Stimulated activated CD4-positive, alpha-beta T cell treated with anti-CD3 and anti-CD28 coated beads, Interleukin-12 subunit alpha, Interleukin-12 subunit beta, amount 100 ng/mL, for 4 hours (primary cell): ENCODE results near the gene SYT2.

Experiments used
- DNase-seq: peaks from one replicate; pipeline ENCODE4 v3.0.0-alpha.2; 2020

The SYT2 gene

GRCh38 chr1:202671399-202671798 is 38.9 kb downstream of the SYT2 start:
- no peak for DNase-seq

GRCh38 chr1:202665417-202665816 is 44.8 kb downstream of the SYT2 start:
- no peak for DNase-seq

DNA sequence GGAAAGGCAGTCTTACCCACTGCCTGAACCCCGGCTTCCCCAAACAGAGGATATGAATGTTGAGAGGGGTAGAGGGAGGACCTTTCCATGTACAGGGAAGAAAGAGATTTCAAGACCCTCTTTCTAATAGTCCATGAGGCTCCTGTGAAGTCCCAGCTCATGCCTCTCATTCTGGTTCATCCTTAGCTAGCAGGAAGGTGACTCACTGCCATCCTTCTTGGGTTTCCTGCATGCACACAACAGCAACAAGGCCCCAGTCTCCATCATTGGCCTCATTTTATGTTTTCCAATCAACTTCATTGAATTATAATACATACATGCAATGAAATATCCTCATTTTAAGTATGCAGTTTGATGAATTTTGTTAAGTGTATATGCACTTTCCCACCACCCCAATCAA is 46.2 kb downstream of the SYT2 start:
- DNase-seq, result no peak

DNA sequence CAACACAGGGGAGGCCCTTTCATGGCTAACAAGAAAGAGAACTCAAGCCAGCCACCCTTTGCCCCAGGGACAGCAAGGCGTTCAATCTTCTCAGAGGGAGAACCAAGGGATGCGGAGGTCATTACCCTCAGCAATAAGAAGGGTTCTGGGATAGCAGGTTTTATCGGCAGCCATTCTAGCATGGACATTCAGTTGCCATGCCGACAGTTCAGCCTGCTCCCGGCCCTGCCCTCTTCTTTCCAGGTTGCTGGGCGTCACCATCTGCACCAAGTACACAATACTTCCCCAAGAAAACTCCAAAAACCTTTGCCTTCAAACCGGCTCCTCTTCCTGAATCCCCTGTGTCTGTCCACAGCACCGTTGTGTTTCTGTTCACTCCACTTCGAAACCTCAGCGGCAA is 47.1 kb downstream of the SYT2 start:
- DNase-seq, result no peak

- DNase-seq, result no peak
Measured at GRCh38 chr1:202662081-202662480, 48.2 kb downstream of the SYT2 start.

GRCh38 chr1:202661136-202661845 is 49.0 kb downstream of the SYT2 start:
- DNase-seq, result no peak

- DNase-seq, result no peak
Measured at GRCh38 chr1:202659974-202660373, 50.3 kb downstream of the SYT2 start.

- no peak for DNase-seq
Measured at GRCh38 chr1:202659541-202659940, 50.7 kb downstream of the SYT2 start.

- DNase-seq, result no peak
Measured at GRCh38 chr1:202658769-202659168, 51.5 kb downstream of the SYT2 start.

DNA sequence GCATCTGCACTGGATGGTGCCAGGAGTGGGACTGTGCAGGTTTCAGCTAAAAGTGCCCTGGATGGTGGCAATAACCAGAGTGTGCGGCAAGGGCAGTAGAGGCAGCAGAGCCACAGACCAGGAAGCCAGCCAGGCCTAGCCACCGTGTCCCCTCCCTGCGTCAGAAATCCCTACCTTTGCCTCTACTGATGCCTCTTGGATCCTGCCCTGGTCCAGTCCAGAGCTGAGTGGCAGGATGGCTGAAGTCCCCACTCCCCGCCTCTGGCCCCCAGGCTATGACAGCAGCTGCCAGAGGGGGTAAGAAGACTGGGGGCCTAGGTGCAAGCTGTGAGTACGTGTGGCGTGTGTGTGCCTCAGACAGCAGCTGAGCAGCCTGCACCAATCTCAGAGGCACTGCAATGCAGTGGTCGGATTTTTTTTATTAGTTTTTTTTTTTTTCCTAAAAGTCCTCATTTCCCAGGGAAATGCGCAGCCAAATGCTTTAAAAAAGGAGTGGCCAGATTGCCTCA is 51.9 kb downstream of the SYT2 start:
- no peak for DNase-seq

DNA sequence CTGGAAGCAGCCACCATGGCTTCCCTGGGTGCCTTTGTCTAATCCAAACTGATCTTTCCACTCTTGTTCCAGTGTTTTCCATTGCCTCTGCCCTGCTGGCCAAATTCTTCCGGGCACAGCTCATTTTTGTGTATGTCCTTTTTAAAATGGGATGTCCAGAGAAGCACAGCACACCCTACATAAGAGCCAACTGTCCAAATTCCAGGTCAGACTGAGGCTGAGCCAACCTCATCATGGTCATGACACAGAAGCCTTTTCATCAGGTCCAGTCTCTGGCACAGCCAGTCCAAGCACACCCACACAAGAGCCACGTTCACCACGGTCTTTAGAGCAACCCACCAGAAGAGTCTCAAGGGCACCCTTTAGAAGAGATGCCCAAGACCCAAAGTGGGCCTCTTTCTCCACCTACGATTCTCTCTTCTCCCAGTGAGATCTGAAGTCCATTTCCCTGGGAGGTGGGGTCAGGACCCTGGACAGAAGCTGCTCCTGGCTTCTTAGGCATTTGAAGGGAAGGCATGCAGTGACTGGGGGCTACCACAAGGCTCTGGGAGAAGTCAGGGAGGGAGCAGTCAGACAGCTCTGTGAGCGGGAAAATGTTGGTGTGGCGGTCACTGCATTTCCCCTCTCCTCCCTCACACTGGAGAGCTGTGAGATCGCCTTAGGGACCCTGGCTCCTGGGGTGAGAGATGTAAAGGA is 53.2 kb downstream of the SYT2 start:
- no peak for DNase-seq

- no peak for DNase-seq
Measured at GRCh38 chr1:202656057-202656456, 54.2 kb downstream of the SYT2 start.

GRCh38 chr1:202654079-202654478 is 56.2 kb downstream of the SYT2 start:
- DNase-seq, result no peak

DNA sequence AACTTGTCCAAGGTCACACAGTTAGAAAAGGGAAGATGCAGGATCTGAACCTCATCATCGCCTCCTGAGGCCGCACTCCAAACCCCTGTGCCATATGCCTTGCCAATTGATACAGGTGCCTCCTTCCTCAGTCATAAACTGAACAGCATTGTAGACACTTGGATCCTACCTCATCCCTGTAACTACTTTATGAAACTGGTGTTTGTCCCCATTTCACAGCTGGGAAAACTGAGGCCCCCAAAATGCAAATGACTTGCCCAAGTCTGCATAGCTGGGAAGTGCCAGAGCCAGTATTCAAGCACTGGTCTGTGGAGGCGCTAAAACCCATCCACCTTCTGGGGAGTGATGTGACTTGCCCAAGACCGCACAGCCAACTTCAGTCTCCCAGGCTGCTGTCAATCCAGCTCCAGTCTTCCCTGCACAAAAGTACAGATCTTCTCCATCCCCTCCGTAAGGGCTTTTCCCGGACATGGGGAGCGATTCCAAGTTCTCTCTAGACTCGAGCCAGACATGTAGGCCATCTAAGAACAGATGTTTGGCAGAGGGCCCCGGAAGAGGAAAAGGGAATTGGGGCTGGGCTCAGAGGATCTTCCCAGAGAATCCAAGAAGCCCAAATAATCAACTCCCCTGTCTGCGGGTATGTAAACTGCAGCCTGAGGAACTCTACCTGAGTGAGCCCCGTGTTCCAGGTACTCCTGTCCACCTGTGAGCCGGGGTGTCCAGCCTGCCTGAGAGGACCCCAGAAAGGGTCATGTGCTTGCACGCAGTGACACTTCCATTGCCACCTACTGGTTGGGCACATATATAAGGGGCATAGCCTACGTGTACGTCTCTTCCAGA is 60.5 kb downstream of the SYT2 start:
- no peak for DNase-seq

DNA sequence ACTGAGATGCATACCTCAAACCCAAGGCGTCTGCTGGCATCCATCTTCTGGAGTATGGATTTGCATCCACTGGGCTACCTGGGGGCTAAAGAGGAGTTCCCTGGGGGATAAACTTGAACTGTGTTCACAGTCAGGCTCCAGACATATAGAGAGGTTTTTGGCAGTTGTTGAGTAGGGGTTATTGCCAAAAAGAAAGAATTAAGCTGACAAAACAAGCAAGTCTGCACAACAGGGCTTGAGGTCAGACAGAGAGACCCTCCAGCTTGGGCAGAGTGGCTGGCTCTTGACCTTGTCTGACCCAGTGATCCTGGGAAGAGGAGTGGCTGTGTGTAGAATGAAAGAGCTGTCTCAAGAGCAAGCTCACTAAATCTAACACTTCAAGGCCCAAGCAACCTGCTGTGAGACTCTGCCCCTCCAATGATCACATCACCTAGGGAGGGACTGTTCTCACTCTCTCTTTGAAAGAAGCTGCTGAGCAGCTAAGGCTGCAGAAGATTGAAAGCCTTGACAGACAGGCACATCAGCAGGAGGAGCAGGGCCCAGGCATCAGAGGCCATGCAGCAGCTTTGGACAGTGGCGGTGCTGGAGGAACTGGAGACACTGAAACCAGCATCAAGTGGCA is 61.5 kb downstream of the SYT2 start:
- no peak for DNase-seq

DNA sequence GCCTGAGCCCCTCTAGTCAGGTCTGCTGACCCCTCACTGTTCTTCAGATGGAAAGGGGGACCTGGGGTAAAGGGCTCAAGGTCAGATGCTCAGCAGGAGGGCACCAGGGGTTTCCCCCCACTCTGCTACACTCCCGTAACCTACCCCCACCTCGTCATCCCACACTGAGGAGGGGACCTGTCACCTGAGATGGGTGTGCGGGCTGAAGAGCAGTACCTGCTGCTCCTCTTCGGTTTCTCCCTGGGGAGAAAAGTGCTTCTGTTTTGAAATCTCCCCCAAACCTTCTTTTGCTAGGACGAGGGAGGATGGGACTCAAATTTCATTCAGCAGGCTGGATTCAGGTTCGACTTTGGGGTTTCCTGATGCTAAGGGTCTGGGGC is 65.2 kb downstream of the SYT2 start:
- DNase-seq, result no peak

DNA sequence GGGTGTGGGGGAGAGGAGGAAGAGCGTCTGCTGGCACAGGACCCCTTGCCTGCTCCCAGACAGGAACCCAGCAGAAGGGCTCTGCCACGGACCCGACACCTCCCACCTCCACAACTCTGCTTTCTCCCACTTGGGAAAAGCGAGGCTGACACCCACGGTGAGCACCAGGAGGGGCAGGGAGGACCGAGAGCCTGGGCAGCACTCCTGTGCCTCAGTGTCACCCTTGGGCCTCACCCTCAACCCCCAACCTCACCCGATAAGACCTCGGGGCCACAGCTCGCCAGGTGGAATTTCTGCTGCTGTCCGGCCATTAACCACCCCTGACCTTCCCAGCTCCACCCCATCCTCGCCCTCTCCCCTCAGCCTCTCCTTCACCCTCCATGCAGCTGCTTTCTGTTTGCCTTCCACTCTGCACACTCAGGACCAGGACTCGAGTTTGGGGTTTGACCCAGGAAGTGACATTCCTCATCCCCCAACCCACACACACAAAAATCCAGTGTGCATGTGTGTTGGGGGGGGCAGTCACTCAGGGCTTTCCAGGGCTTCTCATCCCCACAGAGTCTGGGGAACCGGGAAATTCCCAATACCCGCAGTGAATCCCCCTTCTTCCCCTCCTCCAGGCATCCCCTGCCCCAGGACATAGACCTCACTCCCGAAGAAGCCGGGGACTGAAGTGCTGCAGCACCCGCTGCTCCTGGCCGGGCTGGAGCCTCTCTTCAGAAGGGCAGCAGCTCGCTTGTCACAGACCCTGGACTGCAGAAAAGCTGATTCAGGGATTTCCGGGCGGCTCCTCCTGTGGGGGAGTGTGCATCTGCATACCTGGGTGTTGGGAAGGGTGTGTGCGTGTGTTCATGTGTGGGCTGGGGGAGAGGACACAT is 65.8 kb downstream of the SYT2 start:
- DNase-seq, result no peak

DNA sequence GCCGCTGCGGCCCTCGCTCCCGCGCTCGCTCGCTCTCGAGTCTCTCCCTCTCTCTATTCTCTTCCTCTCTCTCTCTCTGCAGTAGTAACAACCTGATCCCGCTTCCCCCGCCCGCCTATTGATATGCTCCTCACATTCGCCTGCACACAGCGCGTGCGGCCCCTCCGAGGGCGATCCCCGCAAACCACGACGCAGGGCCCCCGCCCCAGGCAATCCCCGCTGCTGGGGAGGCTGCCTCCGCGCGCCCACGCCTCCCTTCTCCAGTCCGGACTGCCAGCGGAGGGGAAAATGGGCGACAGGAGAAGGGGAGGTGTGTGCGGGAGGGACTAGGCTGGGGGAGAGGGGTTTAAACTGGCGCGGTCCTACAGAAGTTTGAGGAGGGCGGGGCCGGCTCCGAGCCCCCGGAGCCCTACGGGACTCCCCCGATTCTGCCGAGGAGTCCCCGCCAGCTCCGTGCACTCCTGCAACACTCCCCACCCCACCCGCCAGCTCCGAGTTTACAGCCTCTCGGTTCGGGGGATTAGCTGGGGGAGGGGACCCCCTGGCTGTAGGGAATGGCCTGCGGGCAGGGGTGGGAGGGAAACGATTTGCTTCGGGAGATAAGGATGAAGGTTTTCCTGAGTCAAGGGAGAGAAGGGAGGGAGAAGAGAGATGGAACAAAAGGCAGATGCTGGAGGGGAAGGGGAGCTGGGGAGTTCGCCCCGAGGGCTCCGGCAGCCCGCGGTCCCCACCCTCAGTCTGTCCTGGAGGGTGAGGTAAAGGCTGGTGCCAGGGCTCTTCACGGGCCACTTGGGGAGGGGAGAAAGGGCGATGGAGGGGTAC is 66.6 kb downstream of the SYT2 start:
- DNase-seq, result no peak

DNA sequence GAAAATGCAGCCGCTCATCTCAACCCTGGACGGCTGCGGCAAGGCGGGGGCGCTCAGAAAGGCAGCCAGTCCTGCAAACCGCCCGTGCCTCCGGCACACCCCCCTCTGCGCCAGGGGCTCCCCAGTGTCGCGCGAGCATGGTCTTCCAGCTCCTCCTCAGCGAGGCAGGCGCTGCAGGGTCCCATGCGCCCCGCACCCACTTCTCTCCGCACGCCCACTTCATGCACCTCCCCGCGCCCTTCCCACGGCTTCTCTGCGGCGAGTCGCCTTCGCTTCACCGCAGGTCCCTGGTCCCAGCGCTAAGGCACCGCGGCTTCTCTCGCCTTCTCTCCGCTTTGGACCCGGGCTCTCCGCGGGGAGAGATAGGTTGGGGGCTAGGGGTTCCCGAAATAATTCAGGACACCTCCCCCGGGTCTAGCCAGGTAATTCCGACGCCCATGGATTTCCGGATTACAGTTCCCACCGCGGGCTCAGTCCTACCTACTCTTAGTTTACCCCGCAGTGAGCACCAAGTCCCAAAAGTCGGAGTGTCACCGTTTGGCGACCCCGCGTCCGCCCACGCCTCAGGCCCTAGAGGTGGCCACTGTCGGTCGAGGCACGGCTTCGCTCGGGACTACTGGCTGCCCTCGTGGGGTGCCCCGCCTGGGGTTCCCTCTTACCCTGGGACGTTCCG is 67.5 kb downstream of the SYT2 start:
- no peak for DNase-seq

- no peak for DNase-seq
Measured at GRCh38 chr1:202642212-202642611, 68.0 kb downstream of the SYT2 start.

DNA sequence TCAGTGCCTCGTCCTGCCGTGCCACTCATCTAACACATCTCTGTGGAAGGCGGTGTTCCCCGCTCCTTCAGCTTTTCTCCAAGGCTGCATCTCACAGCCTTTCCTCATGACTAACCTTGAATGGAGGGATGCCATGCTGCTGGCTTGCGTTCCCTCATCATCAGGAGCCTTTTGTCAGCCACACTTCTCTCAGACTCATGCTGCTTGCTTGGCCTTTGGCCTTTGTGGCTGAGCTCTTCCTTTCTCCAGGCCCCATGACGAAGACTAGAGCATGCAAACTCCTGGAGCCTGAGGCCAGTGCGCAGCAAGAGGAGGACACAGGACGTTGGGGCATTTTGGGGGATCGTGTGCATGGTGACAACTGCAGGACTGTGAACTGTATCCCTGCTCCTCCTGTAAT is 70.8 kb downstream of the SYT2 start:
- no peak for DNase-seq
